Mononuclear cell (primary cell): Measurements from ENCODE around the gene HHIPL1. TPM values are rescaled to one million over a fixed set of nuclear protein-coding genes. Genes with fewer than 3 reads are reported as not detected.
A peak's percentile ranks its signal among the peaks of the same experiment; 100 is the strongest.

Experiments used
- H3K27me3 ChIP-seq: 2 replicates; pipeline ENCODE4 v1.6.0; 2011; ENCODE audit warnings: low read length, control low read depth; ENCODE audit not compliant: insufficient read depth
- H3K4me1 ChIP-seq: 2 replicates; pipeline ENCODE4 v1.5.1; 2011; ENCODE audit warnings: mild to moderate bottlenecking, low read length, control low read depth; ENCODE audit not compliant: insufficient read depth
- H3K4me3 ChIP-seq: 2 replicates; pipeline ENCODE4 v1.5.1; 2011; ENCODE audit warnings: mild to moderate bottlenecking, low read length, moderate library complexity
- H3K9me3 ChIP-seq: 2 replicates; pipeline ENCODE4 v1.5.1; 2011; ENCODE audit warnings: low read depth, mild to moderate bottlenecking, control low read depth, low read length
- total RNA-seq: library from RNA; depleted of rRNA; stranded (reverse); fragments of >200 nt; gene quantifications from one replicate; pipeline ENCODE4 v1.2.3, GENCODE V29; 2012

HHIPL1 gene
- total RNA-seq, 1 donor: not detected

DNA sequence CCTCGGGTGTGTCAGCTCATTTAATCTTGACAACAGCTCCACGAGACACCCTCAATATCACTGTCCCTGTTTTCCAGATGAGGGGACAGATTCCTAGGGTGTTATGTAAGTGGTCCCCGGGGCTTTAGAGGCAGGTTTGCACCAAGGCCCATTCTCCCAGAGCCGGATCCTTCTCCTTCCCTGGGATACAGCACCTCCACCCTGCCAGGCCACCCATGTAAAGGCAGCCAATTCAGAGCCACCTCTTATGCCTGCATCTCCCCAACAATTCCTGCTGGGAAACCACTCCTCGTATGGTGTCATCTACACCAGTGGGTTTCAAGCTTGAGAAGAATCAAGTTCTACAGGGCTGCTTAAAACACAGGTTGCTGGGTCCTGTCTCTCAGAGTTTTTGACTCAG is 35.1 kb downstream of the HHIPL1 start:
- H3K9me3 ChIP-seq: no peaks in the 10 kb centered on the region
- peaks cover 19% of the 10 kb centered on the region for H3K4me1 ChIP-seq
- no peaks in the 10 kb centered on the region for H3K27me3 ChIP-seq
- H3K4me3 ChIP-seq: no peak overlapping the region

DNA sequence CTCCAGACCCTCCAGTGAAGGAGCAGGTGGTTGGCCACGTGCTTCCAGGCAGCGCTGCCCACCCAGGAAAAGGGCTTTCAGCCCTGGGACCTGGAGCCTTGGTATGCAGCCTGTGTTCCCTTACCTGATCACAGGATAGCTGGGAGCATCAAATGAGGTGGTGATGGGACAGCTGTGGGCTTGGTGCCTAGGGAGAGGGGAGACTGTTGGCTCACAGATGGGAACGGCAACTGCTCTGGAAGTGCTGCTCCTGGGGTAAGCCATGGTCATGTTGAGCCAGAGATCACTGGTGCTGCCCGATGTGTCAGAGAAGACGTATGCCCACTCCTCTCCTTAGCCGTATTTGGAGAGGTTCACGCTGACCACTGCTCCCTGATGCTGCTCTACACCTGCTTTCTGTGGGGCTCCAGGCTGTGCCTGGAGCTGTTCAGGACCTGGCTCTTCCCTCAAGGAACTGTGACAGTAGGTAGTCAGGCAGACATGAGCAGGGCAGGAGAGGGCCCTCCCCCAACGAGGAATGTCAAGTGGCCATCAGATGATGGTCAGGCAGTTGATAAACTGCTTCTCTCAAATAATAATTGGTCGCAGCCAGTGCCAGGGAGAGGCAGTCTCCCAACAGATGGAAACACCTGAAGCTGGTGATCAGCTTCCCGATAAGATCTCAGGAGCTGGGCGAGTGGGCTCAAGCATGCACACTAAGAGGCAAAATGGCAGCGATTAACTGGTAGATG is 36.3 kb downstream of the HHIPL1 start:
- H3K9me3 ChIP-seq: no peaks in the 10 kb centered on the region
- no peak overlapping the region for H3K4me3 ChIP-seq
- peaks cover 17% of the 10 kb centered on the region for H3K4me1 ChIP-seq
- no peaks in the 10 kb centered on the region for H3K27me3 ChIP-seq

DNA sequence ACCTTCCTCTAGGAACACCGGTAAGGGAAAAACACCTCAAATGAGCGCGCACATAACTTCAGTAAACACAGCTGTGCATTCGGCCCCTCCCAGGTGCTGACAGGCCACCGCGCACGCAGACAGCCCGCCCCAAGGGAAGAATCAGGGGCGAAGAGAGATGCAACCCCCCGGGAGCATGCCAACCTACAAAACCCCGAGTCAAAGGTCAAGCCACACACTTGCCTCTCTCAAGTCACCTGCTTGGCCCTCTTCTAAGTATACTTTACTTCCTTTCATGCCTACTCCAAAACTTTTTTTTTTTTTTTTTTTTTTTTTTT is 36.9 kb downstream of the HHIPL1 start:
- H3K9me3 ChIP-seq: no peaks in the 10 kb centered on the region
- peaks cover 16% of the 10 kb centered on the region for H3K4me1 ChIP-seq
- no peaks in the 10 kb centered on the region for H3K27me3 ChIP-seq
- no peak overlapping the region for H3K4me3 ChIP-seq

- Histone ChIP-seq H3K4me1 (peaks cover 16% of the 10 kb centered on the region), H3K27me3 (no peaks in the 10 kb centered on the region), H3K4me3 (peak overlapping the region; percentile 71), H3K9me3 (no peaks in the 10 kb centered on the region)
Observed at GRCh38 chr14:99682809-99683618, 38.1 kb downstream of the HHIPL1 start.

GRCh38 chr14:99683619-99684409 is 38.9 kb downstream of the HHIPL1 start, which contains the start of gene CYP46A1:
TSS of gene CYP46A1 (plus strand) at chr14:99684298. CDS start at chr14:99684418, 120 bp downstream.
- peaks cover 2% of the 10 kb centered on the region for H3K27me3 ChIP-seq
- peaks cover 16% of the 10 kb centered on the region for H3K4me1 ChIP-seq
- no peaks in the 10 kb centered on the region for H3K9me3 ChIP-seq
- H3K4me3 ChIP-seq: peak within 1 kb of the TSS; percentile 71

- peaks cover 7% of the 10 kb centered on the region for H3K27me3 ChIP-seq
- no peaks in the 10 kb centered on the region for H3K9me3 ChIP-seq
- peak overlapping the region; percentile 23 for H3K4me3 ChIP-seq
- peaks cover 16% of the 10 kb centered on the region for H3K4me1 ChIP-seq
Observed at GRCh38 chr14:99684410-99684934, 39.5 kb downstream of the HHIPL1 start.

DNA sequence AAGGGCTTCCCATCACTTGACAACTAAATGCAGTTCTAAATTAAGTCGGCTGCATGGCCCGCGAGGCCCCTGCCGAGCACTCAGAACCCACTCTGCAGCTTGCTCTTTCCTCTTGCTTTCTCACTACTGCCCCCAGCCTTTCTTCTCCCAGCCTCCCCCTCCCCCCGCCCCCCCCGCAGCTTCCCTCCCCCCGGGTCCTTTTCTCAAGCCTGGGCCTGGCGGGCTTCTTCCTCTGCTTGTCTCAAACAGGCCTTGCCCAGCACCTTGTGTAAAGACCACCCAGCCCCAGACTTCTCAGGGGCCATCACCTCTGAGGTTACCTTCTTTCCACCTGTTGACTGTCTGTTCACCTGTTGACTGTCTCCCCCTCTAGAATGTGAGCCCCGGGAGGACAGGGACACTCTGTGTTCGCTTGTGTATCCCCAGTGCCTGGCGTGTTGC is 40.2 kb downstream of the HHIPL1 start:
- Histone ChIP-seq H3K4me1 (peaks cover 16% of the 10 kb centered on the region), H3K9me3 (no peaks in the 10 kb centered on the region), H3K4me3 (no peak overlapping the region), H3K27me3 (peaks cover 7% of the 10 kb centered on the region)

- Histone ChIP-seq H3K9me3 (no peaks in the 10 kb centered on the region), H3K27me3 (peaks cover 7% of the 10 kb centered on the region), H3K4me1 (peaks cover 16% of the 10 kb centered on the region), H3K4me3 (no peak overlapping the region)
Observed at GRCh38 chr14:99685596-99685995, 40.7 kb downstream of the HHIPL1 start.

DNA sequence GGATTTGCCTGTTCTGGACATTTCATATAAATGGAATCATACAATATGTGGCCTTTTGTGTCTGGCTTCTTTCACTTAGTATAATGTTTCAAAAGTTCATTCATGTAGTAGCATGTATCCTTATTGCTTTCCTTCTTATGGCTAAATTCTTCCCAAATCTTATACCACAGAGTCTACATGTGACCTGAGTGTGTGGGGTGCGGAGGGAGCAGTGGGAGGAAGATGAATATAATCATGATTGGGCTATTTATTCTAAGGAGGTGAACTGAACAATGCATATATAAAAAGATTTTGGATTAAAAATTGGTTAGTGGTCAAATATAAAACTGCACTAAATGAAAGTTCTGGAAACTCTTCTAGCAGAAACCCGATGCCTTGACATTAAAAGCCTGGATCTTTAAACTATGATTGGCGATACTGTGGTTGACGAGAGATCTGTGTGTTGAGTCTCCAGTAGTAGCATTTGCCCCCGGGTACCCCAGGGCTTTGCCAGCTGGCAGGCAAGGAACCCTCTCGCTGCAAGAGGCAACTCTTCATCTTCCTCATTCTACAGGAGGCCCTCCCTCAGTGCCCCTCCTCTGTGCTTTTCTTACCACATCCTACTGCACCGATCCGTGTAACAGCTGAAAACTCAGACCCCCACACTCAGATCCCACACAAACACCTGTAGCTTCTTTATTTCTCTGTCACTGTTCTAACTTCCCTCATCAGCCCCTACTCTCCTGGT is 41.8 kb downstream of the HHIPL1 start:
- Histone ChIP-seq H3K4me3 (no peak overlapping the region), H3K9me3 (no peaks in the 10 kb centered on the region), H3K27me3 (peaks cover 7% of the 10 kb centered on the region), H3K4me1 (peaks cover 16% of the 10 kb centered on the region)

DNA sequence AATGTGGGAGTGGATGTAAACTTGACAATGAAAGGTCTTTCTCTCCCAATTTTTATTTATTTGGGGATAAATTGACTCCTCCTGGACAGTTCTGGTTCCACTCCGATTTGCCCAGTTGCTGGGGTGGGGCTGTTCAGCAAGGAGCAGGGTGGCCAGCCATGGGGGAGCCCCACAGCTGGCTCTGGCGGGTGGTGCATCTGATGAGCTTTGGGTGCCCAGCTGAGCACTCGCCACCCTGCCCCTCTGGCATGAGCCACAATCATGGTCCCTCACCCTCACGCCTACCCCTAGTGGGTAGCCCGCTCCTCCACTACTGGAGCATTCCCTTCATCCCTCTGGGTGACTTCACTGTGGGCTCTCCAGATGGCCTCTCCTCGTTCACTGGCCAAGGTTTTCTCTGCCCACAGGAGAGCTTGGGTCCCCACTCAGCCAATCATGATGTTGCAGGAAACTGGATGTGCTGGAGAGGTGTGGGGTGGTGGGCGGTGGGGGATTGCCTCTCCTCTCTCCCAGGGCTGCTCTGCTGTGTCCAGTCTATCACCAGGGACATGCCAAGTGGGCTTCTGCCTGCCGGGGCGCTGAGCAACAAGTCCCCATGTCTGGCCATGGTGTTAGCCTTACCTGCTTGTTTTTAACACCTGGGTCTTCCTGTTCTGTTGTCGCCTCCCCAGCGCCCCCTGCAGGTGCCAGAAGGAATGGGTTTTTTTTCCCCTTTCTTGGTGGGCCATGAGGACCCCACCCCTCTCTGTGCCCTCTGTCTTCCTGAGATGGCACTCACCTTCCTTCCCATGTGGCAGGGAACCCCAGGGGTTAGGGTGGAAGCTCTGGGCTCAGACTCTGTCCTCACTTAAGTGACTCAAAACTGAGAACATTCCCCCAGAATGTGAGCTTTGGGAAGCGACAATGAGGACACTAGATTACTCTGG is 42.6 kb downstream of the HHIPL1 start:
- H3K9me3 ChIP-seq: no peaks in the 10 kb centered on the region
- H3K4me1 ChIP-seq: peaks cover 15% of the 10 kb centered on the region
- peaks cover 7% of the 10 kb centered on the region for H3K27me3 ChIP-seq
- H3K4me3 ChIP-seq: no peak overlapping the region

- Histone ChIP-seq H3K4me3 (no peak overlapping the region), H3K9me3 (no peaks in the 10 kb centered on the region), H3K4me1 (peaks cover 9% of the 10 kb centered on the region), H3K27me3 (peaks cover 7% of the 10 kb centered on the region)
Observed at GRCh38 chr14:99688210-99688581, 43.3 kb downstream of the HHIPL1 start.

GRCh38 chr14:99688629-99689028 is 43.7 kb downstream of the HHIPL1 start:
- no peak overlapping the region for H3K4me3 ChIP-seq
- H3K4me1 ChIP-seq: peaks cover 5% of the 10 kb centered on the region
- H3K27me3 ChIP-seq: peaks cover 7% of the 10 kb centered on the region
- H3K9me3 ChIP-seq: no peaks in the 10 kb centered on the region

GRCh38 chr14:99689266-99690236 is 44.6 kb downstream of the HHIPL1 start:
- Histone ChIP-seq H3K27me3 (peaks cover 7% of the 10 kb centered on the region), H3K4me1 (peaks cover 3% of the 10 kb centered on the region), H3K9me3 (no peaks in the 10 kb centered on the region), H3K4me3 (no peak overlapping the region)
